HG02884 (cell line): ENCODE results near the gene GTF2IRD1.

ENCODE experiments used
- ATAC-seq: cut with Tn5 transposase; IDR thresholded peaks from one replicate; pipeline ENCODE4 v1.9.1; 2021; ENCODE audit warnings: mild to moderate bottlenecking, moderate library complexity; ENCODE audit not compliant: unreplicated experiment

The GTF2IRD1 gene

GRCh38 chr7:74583630-74584029 is 129.9 kb downstream of the GTF2IRD1 start:
- ATAC-seq: no peak

GRCh38 chr7:74584160-74584954 is 130.7 kb downstream of the GTF2IRD1 start:
- ATAC-seq: no peak

DNA sequence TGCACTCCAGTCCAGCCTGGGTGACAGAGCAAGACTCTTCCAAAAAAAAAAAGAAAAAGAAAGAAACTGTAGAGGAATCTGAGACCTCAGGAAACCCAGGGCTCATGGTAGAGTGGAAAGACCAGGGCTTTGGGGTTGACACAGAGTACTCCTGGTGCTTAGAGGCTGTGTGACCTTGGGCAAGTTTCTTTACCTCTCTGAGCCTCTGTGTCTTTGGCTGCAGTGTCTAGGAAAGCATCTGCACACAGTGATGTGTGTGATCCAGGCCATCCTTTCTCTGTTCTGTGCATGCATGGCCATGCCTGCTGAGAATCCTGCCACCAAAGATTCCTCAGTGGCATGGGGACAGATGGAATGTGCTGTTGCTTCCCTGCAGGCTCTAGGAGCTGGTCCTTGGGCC is 132.1 kb downstream of the GTF2IRD1 start:
- ATAC-seq: no peak

GRCh38 chr7:74586258-74587175 is 132.8 kb downstream of the GTF2IRD1 start:
- no peak for ATAC-seq

GRCh38 chr7:74587435-74588126 is 133.9 kb downstream of the GTF2IRD1 start:
- ATAC-seq: no peak

GRCh38 chr7:74590813-74591212 is 137.1 kb downstream of the GTF2IRD1 start:
- no peak for ATAC-seq

GRCh38 chr7:74598558-74598957 is 144.9 kb downstream of the GTF2IRD1 start:
- no peak for ATAC-seq

DNA sequence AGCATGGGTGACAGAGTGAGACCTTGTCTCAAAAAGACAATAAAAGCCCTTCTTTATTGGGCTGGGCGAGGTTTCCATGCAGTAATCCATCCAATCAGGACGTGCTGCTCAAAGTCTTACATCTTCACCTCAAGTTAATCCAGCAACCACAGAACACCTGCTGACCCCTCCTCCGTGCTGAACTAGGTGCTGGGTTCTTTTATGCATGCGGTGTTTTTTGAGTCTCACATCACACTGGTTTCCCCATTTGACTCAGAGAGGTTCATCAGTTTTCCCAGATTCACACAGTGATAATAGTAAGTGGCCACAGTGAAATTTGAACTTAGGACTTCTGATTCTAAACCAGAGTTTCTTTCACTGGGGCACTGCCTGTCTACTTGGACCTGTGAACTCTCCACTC is 145.5 kb downstream of the GTF2IRD1 start:
- ATAC-seq: no peak

DNA sequence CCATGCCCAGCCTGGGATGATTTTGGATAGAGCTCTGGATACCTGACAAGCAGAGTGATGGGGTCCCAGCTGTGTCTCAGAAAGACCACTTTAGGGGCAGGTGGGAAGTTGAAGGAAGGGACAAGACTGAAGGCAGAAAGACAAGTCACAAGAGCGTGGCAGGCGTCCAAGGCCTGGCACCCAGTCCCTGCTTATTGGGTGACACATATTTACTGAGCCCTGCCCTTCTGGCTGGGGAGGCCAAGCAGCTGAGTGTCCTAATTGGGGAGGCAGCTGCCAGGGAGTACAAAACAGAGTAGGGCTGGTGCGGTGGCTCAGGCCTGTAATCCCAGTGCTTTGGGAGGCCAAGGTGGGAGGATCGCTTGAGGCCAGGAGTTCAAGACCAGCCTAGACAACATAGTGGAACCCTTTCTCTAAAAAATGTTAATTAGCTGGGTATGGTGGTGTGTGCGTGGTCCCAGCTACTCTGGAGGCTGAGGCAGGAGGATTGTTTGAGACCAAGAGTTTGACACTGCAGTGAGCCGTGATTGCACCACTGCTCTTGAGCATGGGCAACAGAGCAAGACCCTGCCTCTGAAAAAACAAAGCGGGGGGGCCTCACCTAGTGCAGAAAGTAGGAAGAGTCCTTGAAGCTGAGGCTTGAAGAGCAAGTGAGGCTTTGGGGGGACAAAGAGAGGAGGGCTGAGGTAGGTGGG is 150.8 kb downstream of the GTF2IRD1 start:
- no peak for ATAC-seq

- no peak for ATAC-seq
Measured at GRCh38 chr7:74606101-74606908, 152.6 kb downstream of the GTF2IRD1 start.

DNA sequence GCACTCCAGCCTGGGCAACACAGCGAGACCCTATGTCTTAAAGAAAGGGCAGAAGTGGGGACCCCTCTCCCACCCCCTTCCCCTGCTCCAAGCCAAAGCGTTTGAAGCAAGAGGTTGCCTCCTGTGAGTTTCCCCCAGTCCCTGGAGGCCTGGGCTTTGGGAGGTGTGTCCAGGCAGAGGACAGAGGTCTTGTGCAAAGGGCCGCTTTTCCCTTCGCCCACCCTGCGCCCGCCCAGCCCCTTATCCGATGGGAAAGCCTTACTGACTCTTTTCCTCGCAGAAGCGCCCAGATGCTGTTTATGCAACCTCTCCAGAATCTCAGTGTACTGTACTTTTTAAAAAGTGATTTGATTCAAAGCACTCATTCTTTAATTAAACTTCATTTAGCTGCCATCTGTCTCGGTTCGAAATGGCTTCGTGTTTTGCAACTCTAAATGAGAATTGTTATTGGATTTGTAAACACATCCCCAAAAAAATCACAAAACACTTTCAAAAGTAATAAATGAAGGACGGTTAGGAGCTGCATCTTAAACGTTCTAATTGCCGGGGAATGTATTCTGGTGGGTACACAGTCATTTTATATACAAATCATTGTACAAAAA is 153.3 kb downstream of the GTF2IRD1 start:
- no peak for ATAC-seq

DNA sequence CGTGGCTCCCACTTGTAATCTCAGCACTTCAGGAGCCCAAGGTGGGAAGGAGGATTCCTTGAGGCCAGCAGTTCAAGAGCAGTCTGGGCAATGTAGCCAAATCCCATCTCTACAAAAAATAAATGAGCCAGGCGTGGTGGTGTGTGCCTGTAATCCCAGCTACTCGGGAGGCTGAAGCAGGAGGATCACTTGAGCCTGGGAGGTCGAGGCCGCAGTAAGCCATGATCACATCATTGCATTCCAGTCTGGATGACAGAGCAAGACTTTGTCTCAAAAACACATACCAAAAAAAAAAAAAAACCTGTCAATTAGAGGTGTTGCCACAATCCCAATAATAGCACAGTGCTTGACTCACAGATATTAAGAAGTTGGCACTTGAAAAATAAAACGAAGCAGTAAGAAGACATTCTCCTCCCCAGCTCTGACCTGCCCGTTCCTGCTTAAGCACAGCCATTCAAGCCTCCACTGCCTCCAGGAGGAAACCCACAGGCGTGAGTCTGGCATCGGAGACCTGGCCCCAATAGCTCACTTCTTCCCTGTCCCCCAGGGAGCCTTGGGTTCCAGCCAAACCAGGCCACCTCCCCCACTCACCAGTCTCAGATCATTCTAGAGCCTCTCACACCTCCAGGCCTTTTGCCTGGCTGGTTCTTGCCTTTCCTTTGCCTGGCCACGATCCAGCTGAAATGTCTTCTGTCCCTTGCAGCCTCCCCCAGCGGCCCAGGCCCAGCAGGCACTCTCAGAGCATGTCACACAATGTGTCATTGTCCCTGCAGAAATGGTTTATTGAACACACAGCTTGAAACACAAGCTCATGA is 158.5 kb downstream of the GTF2IRD1 start:
- ATAC-seq: no peak

- ATAC-seq: no peak
Measured at GRCh38 chr7:74615933-74616780, 162.5 kb downstream of the GTF2IRD1 start.

- ATAC-seq: no peak
Measured at GRCh38 chr7:74617180-74617744, 163.6 kb downstream of the GTF2IRD1 start.

DNA sequence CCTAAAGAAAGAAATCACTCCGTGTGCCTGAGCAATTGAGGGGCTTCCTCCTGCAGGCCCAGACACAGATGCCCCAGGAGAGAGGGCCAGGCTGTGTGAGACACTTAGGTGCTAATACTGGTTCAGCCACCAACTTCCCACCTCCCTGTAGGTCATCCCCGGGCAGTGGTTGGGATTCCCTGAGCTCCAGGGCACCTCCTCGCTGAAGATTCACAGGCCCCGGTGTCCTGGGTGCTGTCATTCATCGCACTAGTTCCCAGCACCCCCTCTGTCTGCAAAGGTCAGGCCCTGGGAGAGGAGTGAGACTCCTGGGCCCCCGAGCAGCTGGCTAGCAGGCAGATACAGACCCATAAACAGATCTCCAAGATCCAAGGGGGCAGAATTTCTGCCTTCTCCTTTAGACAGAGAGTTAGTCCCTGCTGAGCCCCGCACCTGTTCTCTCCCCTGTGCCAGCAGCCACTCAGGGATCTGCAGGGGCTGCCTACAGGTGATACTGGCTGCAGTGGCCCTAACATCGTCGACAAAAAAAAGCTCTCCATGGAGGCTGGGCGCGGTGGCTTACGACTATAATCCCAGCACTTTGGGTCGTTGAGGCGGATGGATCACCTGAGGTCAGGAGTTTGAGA is 165.6 kb downstream of the GTF2IRD1 start:
- ATAC-seq: no peak

- no peak for ATAC-seq
Measured at GRCh38 chr7:74622228-74622749, 168.6 kb downstream of the GTF2IRD1 start.

DNA sequence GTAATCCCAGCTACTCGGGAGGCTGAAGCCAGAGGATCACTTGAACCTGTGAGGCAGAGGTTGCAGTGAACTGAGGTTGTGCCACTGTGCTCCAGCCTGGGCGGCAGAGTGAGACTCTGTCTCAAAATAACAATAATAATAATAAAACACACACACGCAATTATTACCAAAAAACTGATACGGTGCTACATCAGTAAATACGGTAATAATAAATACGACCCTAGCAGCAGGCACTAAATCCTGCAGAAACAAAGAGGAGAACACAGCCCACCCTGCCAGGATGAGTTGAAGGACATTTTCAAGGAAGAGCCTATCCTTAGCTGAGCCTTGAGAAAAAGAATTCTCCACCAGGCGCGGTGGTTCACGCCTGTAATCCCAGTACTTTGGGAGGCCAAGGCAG is 169.4 kb downstream of the GTF2IRD1 start:
- ATAC-seq: no peak
